Osteoblast (primary cell): ENCODE data around the gene DMRT1. TPM values are rescaled to one million over a fixed set of nuclear protein-coding genes. Genes with fewer than 3 reads are reported as not detected.

ENCODE experiments used
- DNase-seq: peaks from one replicate; pipeline ENCODE4 v3.0.0; 2011; ENCODE audit warnings: low spot score, mixed read lengths; ENCODE audit not compliant: insufficient read length; ENCODE audit errors: missing footprints
- H2AFZ ChIP-seq: 2 replicates; pipeline ENCODE4 v1.6.0; 2011; ENCODE audit warnings: mild to moderate bottlenecking, low read length
- H3K27ac ChIP-seq: 2 replicates; pipeline ENCODE4 v1.5.1; 2011; ENCODE audit warnings: mild to moderate bottlenecking, low read depth, low read length, moderate library complexity
- H3K27me3 ChIP-seq: 2 replicates; pipeline ENCODE4 v1.6.0; 2012; ENCODE audit warnings: mild to moderate bottlenecking, control low read depth, inconsistent platforms, low read length, moderate library complexity; ENCODE audit not compliant: insufficient read depth
- H3K36me3 ChIP-seq: 2 replicates; pipeline ENCODE4 v1.5.1; 2011; ENCODE audit warnings: mild to moderate bottlenecking, low read length, control low read depth, moderate library complexity; ENCODE audit not compliant: insufficient read depth
- H3K4me1 ChIP-seq: 2 replicates; pipeline ENCODE4 v1.5.1; 2011; ENCODE audit warnings: mild to moderate bottlenecking, low read length, control low read depth, moderate library complexity; ENCODE audit not compliant: insufficient read depth
- H3K4me2 ChIP-seq: 2 replicates; pipeline ENCODE4 v1.6.0; 2011; ENCODE audit warnings: mild to moderate bottlenecking, low read length; ENCODE audit not compliant: insufficient read depth
- H3K4me3 ChIP-seq: fragments of 200-600 bp; sonication (generic); 3 replicates; pipeline ENCODE4 v1.5.1; 2012; ENCODE audit warnings: mild to moderate bottlenecking, low read length, inconsistent platforms; ENCODE audit not compliant: insufficient read depth
- H3K79me2 ChIP-seq: 2 replicates; pipeline ENCODE4 v1.6.0; 2012; ENCODE audit warnings: mild to moderate bottlenecking, low read length, control low read depth, inconsistent platforms; ENCODE audit not compliant: insufficient read depth
- H3K9me3 ChIP-seq: 2 replicates; pipeline ENCODE4 v1.5.1; 2011; ENCODE audit warnings: low read depth, low read length, control low read depth
- H4K20me1 ChIP-seq: 2 replicates; pipeline ENCODE4 v1.6.0; 2012; ENCODE audit warnings: mild to moderate bottlenecking, low read length, control low read depth; ENCODE audit not compliant: insufficient read depth
- total RNA-seq: library from RNA; depleted of rRNA; stranded (reverse); fragments of >200 nt; gene quantifications from 2 replicates; pipeline ENCODE4 v1.2.3, GENCODE V29; 2012
- TF ChIP-seq, protein P1 (sequence below): IDR thresholded peaks from 2 replicates; pipeline ENCODE4 v1.5.1; 2011; ENCODE audit warnings: mild to moderate bottlenecking, low read depth, low read length, moderate library complexity; ENCODE audit errors: extremely low read depth

Gene DMRT1
- not detected in 2 replicates for total RNA-seq

GRCh38 chr9:841371-842209, at the start of gene DMRT1:
DMRT1 (plus strand) TSS chr9:841697; CDS start chr9:841839, 142 bp downstream.
- no peak within 1 kb of the TSS for H2AFZ ChIP-seq

DNA sequence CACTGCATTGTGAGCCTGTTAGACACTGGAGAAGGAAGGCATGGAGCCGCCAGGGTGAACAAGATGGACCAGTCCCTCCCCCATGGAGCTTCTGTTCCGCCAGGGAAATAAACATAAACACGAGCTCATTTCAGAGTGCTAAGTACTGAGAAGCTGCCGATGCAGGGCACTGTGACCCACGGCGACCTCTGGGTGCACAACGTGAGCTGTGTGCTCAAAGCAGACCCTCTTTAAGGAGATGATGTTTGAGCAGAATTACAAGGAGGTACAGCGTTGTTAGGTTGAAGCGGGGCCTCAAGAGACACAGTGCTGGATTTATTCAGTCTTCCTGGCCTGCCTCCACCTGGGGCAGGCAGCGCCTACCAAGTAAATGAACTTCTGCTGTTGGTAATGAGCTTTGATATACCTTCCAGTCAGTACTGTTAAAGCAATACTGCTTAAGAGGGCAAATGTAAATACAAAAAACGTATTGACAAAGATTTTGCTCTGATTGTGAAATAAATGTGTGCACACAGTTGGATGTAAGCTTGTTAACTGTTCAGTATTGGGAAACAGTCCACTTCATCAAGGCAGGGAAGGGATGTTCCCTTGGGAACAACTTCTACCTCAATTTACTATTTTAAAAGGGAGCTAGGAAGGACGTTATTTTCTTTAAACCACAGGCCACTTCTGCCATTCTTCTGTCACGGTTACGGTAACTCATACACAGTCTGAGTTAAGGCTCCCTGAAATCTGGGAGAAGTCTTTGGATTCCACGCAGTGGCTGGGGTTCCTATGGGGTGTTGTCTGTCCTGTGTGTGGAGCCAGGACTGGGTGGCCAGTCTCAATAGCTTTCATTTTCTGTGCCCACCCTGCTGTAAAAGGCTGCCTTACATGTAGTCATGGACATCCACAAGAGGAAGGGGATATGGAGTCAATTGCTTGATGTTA, 48.9 kb upstream of the DMRT1 start:
- Histone ChIP-seq H3K79me2 (no peaks in the 10 kb centered on the region), H3K27ac (no peak overlapping the region), H4K20me1 (no peaks in the 10 kb centered on the region), H3K9me3 (no peaks in the 10 kb centered on the region), H3K4me3 (no peak overlapping the region), H3K36me3 (no peaks in the 10 kb centered on the region), H3K27me3 (no peaks in the 10 kb centered on the region), H3K4me1 (no peaks in the 10 kb centered on the region), H3K4me2 (peak overlapping the region; percentile 18), H2AFZ (no peak overlapping the region)
- TF ChIP-seq, protein P1, sequence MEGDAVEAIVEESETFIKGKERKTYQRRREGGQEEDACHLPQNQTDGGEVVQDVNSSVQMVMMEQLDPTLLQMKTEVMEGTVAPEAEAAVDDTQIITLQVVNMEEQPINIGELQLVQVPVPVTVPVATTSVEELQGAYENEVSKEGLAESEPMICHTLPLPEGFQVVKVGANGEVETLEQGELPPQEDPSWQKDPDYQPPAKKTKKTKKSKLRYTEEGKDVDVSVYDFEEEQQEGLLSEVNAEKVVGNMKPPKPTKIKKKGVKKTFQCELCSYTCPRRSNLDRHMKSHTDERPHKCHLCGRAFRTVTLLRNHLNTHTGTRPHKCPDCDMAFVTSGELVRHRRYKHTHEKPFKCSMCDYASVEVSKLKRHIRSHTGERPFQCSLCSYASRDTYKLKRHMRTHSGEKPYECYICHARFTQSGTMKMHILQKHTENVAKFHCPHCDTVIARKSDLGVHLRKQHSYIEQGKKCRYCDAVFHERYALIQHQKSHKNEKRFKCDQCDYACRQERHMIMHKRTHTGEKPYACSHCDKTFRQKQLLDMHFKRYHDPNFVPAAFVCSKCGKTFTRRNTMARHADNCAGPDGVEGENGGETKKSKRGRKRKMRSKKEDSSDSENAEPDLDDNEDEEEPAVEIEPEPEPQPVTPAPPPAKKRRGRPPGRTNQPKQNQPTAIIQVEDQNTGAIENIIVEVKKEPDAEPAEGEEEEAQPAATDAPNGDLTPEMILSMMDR, result no peak
- DNase-seq, result no peak

More at GRCh38 chr9:841371-842209, at the start of gene DMRT1:
- Histone ChIP-seq H3K4me2 (no peak within 1 kb of the TSS), H3K79me2 (no peaks in the 10 kb centered on the region), H3K4me1 (no peaks in the 10 kb centered on the region), H3K4me3 (no peak within 1 kb of the TSS), H3K27ac (no peak within 1 kb of the TSS), H4K20me1 (no peaks in the 10 kb centered on the region), H3K9me3 (no peaks in the 10 kb centered on the region), H3K36me3 (no peaks in the 10 kb centered on the region), H3K27me3 (peaks cover 42% of the 10 kb centered on the region)
- DNase-seq, result no peak
- TF ChIP-seq, protein P1, result no peak

GRCh38 chr9:794386-794785, 47.1 kb upstream of the DMRT1 start:
- TF ChIP-seq, protein P1, result no peak
- Histone ChIP-seq H3K4me2 (no peak overlapping the region), H4K20me1 (no peaks in the 10 kb centered on the region), H3K27ac (no peak overlapping the region), H3K9me3 (no peaks in the 10 kb centered on the region), H3K27me3 (no peaks in the 10 kb centered on the region), H3K4me3 (no peak overlapping the region), H3K79me2 (no peaks in the 10 kb centered on the region), H2AFZ (no peak overlapping the region), H3K36me3 (no peaks in the 10 kb centered on the region), H3K4me1 (no peaks in the 10 kb centered on the region)
- DNase-seq, result no peak
